GM23338 (cell line): ENCODE measurements around the gene PLXNC1. TPM values are rescaled to one million over a fixed set of nuclear protein-coding genes. Genes with fewer than 3 reads are reported as not detected.

Source experiments
- ATAC-seq: fragments of 200-7000 bp; cut with Tn5 transposase; 3 replicates; pipeline ENCODE4 v1.9.1; 2020
- DNase-seq: peaks from one replicate; pipeline ENCODE4 v3.0.0-alpha.2; 2015; ENCODE audit warnings: low spot score
- H2AFZ ChIP-seq: fragments of 200-600 bp; sonication (generic); 2 replicates; pipeline ENCODE4 v1.8.0; 2016; ENCODE audit warnings: antibody characterized with exemption, mild to moderate bottlenecking, moderate library complexity
- H3F3A ChIP-seq: fragments of 200-600 bp; sonication (generic); replicated peaks from 2 replicates; pipeline ENCODE4 v1.8.0; 2017; ENCODE audit warnings: antibody characterized with exemption, mixed run types, low read depth
- H3K27ac ChIP-seq: fragments of 200-600 bp; sonication (generic); 2 replicates; pipeline ENCODE4 v1.6.1; 2016; ENCODE audit warnings: low read depth
- H3K27me3 ChIP-seq: fragments of 200-600 bp; sonication (generic); 2 replicates; pipeline ENCODE4 v1.8.0; 2016; ENCODE audit warnings: mild to moderate bottlenecking, mixed run types, moderate library complexity; ENCODE audit not compliant: insufficient read depth
- H3K36me3 ChIP-seq: fragments of 200-600 bp; sonication (generic); 2 replicates; pipeline ENCODE4 v1.8.0; 2016; ENCODE audit warnings: mild to moderate bottlenecking; ENCODE audit not compliant: insufficient read depth
- H3K4me1 ChIP-seq: fragments of 200-600 bp; sonication (generic); 2 replicates; pipeline ENCODE4 v1.8.0; 2016; ENCODE audit warnings: mild to moderate bottlenecking, moderate library complexity; ENCODE audit not compliant: insufficient read depth
- H3K4me2 ChIP-seq: fragments of 200-600 bp; sonication (generic); 2 replicates; pipeline ENCODE4 v1.7.1; 2017; ENCODE audit warnings: mixed run types
- H3K4me3 ChIP-seq: fragments of 200-600 bp; sonication (generic); 2 replicates; pipeline ENCODE4 v1.6.1; 2016; ENCODE audit warnings: mixed run types
- H3K79me2 ChIP-seq: fragments of 200-600 bp; sonication (generic); replicated peaks from 2 replicates; pipeline ENCODE4 v1.8.0; 2017; ENCODE audit warnings: mild to moderate bottlenecking; ENCODE audit not compliant: insufficient read depth
- H3K9me2 ChIP-seq: fragments of 200-600 bp; sonication (generic); 2 replicates; pipeline ENCODE4 v1.8.0; 2017; ENCODE audit not compliant: insufficient read depth
- H4K20me1 ChIP-seq: fragments of 200-600 bp; sonication (generic); replicated peaks from 2 replicates; pipeline ENCODE4 v1.8.0; 2017; ENCODE audit warnings: mild to moderate bottlenecking; ENCODE audit not compliant: insufficient read depth
- H3K27ac Mint-ChIP-seq: 2 replicates; pipeline ENCODE4 v1.8.0; 2020; ENCODE audit warnings: inconsistent platforms, mild to moderate bottlenecking, moderate library complexity, mixed read lengths
- H3K27me3 Mint-ChIP-seq: 3 replicates; pipeline ENCODE4 v1.8.0; 2022; ENCODE audit warnings: low read depth, mild to moderate bottlenecking, moderate library complexity, mixed read lengths, inconsistent platforms; ENCODE audit not compliant: insufficient read depth, poor library complexity
- H3K36me3 Mint-ChIP-seq: 3 replicates; pipeline ENCODE4 v1.8.0; 2021; ENCODE audit warnings: low read depth, mild to moderate bottlenecking, inconsistent platforms, moderate library complexity, mixed read lengths
- H3K4me1 Mint-ChIP-seq: 3 replicates; pipeline ENCODE4 v1.8.0; 2020; ENCODE audit warnings: mild to moderate bottlenecking, inconsistent platforms, mixed read lengths
- H3K4me3 Mint-ChIP-seq: 3 replicates; pipeline ENCODE4 v1.8.0; 2021; ENCODE audit warnings: moderate library complexity, mild to moderate bottlenecking, inconsistent platforms, mixed read lengths
- H3K9me3 Mint-ChIP-seq: 3 replicates; pipeline ENCODE4 v1.8.0; 2020; ENCODE audit warnings: moderate library complexity, mild to moderate bottlenecking, inconsistent platforms, mixed read lengths
- EZH2 ChIP-seq: fragments of 200-600 bp; sonication (generic); IDR thresholded peaks from one replicate; pipeline ENCODE4 v1.8.0; 2017; ENCODE audit warnings: antibody characterized with exemption, mild to moderate bottlenecking, low read depth; ENCODE audit not compliant: unreplicated experiment
- EZH2phosphoT487 ChIP-seq: fragments of 200-600 bp; sonication (generic); IDR thresholded peaks from one replicate; pipeline ENCODE4 v1.8.1; 2018; ENCODE audit warnings: antibody characterized with exemption; ENCODE audit not compliant: unreplicated experiment
- NANOG ChIP-seq: IDR thresholded peaks from 2 replicates; pipeline ENCODE4 v1.6.1; 2016; ENCODE audit warnings: antibody characterized with exemption, borderline replicate concordance
- REST ChIP-seq: IDR thresholded peaks from one replicate; pipeline ENCODE4 v1.6.1; 2018; ENCODE audit warnings: antibody characterized with exemption; ENCODE audit not compliant: unreplicated experiment
- polyA plus RNA-seq: library from polyadenylated mRNA; unstranded; fragments of >200 nt; fragmentation: Nextera tagmentation; extraction: Ambion mirVana; gene quantifications from 2 replicates; pipeline ENCODE4 v1.2.1, GENCODE V29; 2016
- total RNA-seq: library from RNA; depleted of rRNA; stranded (reverse); fragments of >200 nt; shearing (Covaris generic); gene quantifications from 2 replicates; pipeline ENCODE4 v1.2.3, GENCODE V29; 2014
- TF ChIP-seq, protein P1 (sequence below): IDR thresholded peaks from 2 replicates; pipeline ENCODE4 v1.6.1; 2016; ENCODE audit warnings: antibody characterized with exemption

The PLXNC1 gene
- total and polyA plus RNA-seq, 2 experiments from 2014 or later = 1.9 to 6.5 TPM

DNA sequence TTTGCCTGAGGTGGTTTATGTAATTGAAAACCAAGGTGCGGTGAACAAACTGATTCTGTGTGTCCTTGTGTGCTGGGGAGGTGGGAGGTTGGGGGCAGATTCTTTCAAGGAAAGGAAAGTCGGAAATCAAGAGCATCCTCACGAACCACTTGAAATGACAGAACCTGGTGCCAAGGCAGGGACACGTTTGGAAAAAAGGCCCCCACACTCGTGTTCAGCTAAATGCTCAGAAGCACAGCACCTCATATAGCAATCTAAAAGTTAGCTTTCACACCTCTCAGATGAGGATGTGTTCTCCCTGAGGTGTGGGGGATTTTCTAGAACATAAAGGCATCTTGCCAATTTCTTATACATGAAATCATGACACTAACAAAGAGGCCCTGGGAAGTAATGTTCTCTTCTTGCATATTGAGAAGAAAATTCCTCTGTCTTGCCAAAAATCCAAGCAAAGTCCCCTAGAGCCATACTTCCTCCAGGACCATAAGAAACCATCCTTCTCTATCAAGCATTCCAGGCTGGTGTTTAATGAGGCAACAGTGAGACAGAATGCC, 119.6 kb downstream of the PLXNC1 start:
- Histone ChIP-seq H3K4me3 (no peak overlapping the region), H2AFZ (no peak overlapping the region), H3K27ac (no peak overlapping the region), H3K36me3 (no peaks in the 10 kb centered on the region), H3K9me2 (peaks cover 6% of the 10 kb centered on the region; the same call in 1 of the 2 replicates), H3K27me3 (no peaks in the 10 kb centered on the region), H3K79me2 (no peaks in the 10 kb centered on the region), H3F3A (no peaks in the 10 kb centered on the region), H4K20me1 (no peaks in the 10 kb centered on the region), H3K4me1 (peaks cover 57% of the 10 kb centered on the region), H3K4me2 (no peak overlapping the region)
- Mint-ChIP-seq H3K27me3 (peaks cover 20% of the 10 kb centered on the region), H3K4me1 (peaks cover 58% of the 10 kb centered on the region), H3K9me3 (no peaks in the 10 kb centered on the region), H3K27ac (no peak overlapping the region), H3K36me3 (peaks cover 6% of the 10 kb centered on the region; the same call in 2 of the 3 replicates), H3K4me3 (no peak overlapping the region)
- no peak for TF ChIP-seq NANOG
- TF ChIP-seq, protein P1, sequence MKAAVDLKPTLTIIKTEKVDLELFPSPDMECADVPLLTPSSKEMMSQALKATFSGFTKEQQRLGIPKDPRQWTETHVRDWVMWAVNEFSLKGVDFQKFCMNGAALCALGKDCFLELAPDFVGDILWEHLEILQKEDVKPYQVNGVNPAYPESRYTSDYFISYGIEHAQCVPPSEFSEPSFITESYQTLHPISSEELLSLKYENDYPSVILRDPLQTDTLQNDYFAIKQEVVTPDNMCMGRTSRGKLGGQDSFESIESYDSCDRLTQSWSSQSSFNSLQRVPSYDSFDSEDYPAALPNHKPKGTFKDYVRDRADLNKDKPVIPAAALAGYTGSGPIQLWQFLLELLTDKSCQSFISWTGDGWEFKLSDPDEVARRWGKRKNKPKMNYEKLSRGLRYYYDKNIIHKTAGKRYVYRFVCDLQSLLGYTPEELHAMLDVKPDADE = no peak
- TF ChIP-seq REST = no peak
- ATAC-seq (no peak), DNase-seq (no peak)

DNA sequence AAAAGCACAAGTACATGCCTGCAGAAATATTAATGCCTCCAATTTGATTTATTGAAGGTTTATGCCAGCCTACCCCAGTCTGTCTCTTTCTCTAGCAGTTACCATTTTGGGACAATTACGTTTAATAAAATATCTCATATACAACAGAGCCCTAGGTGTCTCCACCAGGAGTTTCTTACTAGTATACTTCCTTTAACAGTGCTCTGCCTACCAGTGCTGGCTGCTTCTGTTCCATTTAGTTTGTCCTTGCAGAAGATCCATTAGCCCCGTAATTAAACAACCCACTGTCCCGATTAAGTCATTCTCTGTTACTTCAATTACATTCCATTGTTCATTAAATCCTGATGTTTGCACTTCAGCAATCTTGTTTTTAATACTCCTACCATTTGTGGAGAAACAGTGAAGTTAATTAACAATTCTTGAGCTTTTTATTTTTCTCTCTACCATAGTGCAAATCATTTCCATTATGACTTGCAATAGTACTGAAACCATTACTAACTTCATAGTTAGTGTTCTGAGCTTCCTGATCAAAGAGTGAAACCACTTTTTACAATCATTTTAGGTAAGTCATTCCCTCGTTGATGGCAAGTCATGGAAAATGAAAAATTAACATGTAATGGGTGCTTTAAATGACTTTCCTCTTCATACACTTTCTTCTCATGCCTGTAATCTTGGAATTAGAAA, 121.1 kb downstream of the PLXNC1 start:
- H3K4me2 ChIP-seq = no peak overlapping the region
- Mint-ChIP-seq H3K4me3 (no peak overlapping the region), H3K9me3 (no peaks in the 10 kb centered on the region), H3K27ac (no peak overlapping the region), H3K36me3 (peaks cover 3% of the 10 kb centered on the region; the same call in 2 of the 3 replicates), H3K4me1 (peaks cover 44% of the 10 kb centered on the region), H3K27me3 (peaks cover 6% of the 10 kb centered on the region)
- H3K4me3 ChIP-seq = no peak overlapping the region
- no peak overlapping the region for H3K27ac ChIP-seq
- DNase-seq = no peak
- no peaks in the 10 kb centered on the region for H3K79me2 ChIP-seq
- H3K27me3 ChIP-seq = no peaks in the 10 kb centered on the region
- ATAC-seq = no peak
- no peaks in the 10 kb centered on the region for H4K20me1 ChIP-seq
- H3K36me3 ChIP-seq = no peaks in the 10 kb centered on the region
- peaks cover 6% of the 10 kb centered on the region; the same call in 1 of the 2 replicates for H3K9me2 ChIP-seq
- no peak overlapping the region for H2AFZ ChIP-seq
- no peaks in the 10 kb centered on the region for H3F3A ChIP-seq
- TF ChIP-seq EZH2phosphoT487 (no peak), EZH2 (no peak)
- TF ChIP-seq, protein P1 = no peak
- peaks cover 47% of the 10 kb centered on the region for H3K4me1 ChIP-seq
